ENCODE measurements around the gene OR10J1.
"Not testable (repeated sequence)": the region's sequence is repeated elsewhere in the genome, so short reads cannot be mapped to it uniquely, and the experiment has no call there.

Gene OR10J1

GRCh38 chr1:159443066-159443750, 3.7 kb downstream of the OR10J1 start:
- Histone ChIP-seq H3K27ac (ENCODE audit: low read depth, low read length) (no peak overlapping the region), H3K4me2 (ENCODE audit: low read length) (no peak overlapping the region), H3K4me3 (ENCODE audit: low read length) (no peak overlapping the region), H3K79me1 (ENCODE audit: low read length) (no peaks in the 10 kb centered on the region), H4K5ac (ENCODE audit: low read length) (no peak overlapping the region), H3K79me2 (ENCODE audit: control insufficient read depth, insufficient read depth, low read length) (no peaks in the 10 kb centered on the region), H2BK5ac (ENCODE audit: low read length) (no peak overlapping the region), H2BK120ac (ENCODE audit: low read depth, low read length) (no peak overlapping the region), H3K4me1 (ENCODE audit: control insufficient read depth, low read depth, low read length) (no peaks in the 10 kb centered on the region), H2BK15ac (replicated peaks; ENCODE audit: low read depth) (no peak overlapping the region), H3K36me3 (ENCODE audit: control insufficient read depth, insufficient read depth, low read length) (no peaks in the 10 kb centered on the region), H3K56ac (ENCODE audit: low read length) (no peak overlapping the region), H3K4ac (ENCODE audit: low read depth, low read length) (no peak overlapping the region), H3K23ac (ENCODE audit: low read length) (no peak overlapping the region), H3K9ac (ENCODE audit: low read length) (no peak overlapping the region), H3K18ac (ENCODE audit: low read length) (no peak overlapping the region), H4K8ac (ENCODE audit: low read depth, low read length) (no peak overlapping the region), H3K27me3 (ENCODE audit: insufficient read depth, low read length, poor library complexity) (no peaks in the 10 kb centered on the region), H2AK5ac (ENCODE audit: low read length) (no peak overlapping the region)
- WGBS (ENCODE audit: extremely low coverage, insufficient coverage, low lambda C conversion rate): no CpG with 5 or more reads among the region's 4 CpGs
- no peak for DNase-seq

- Histone ChIP-seq H3K18ac (ENCODE audit: low read length) (no peak overlapping the region), H2BK5ac (ENCODE audit: low read length) (no peak overlapping the region), H3K79me2 (ENCODE audit: control insufficient read depth, insufficient read depth, low read length) (no peaks in the 10 kb centered on the region), H3K23ac (ENCODE audit: low read length) (no peak overlapping the region), H3K4me2 (ENCODE audit: low read length) (no peak overlapping the region), H3K4me3 (ENCODE audit: low read length) (no peak overlapping the region), H3K4me1 (ENCODE audit: control insufficient read depth, low read depth, low read length) (no peaks in the 10 kb centered on the region), H2AK5ac (ENCODE audit: low read length) (no peak overlapping the region), H2BK15ac (replicated peaks; ENCODE audit: low read depth) (no peak overlapping the region), H4K8ac (ENCODE audit: low read depth, low read length) (no peak overlapping the region), H2BK120ac (ENCODE audit: low read depth, low read length) (no peak overlapping the region), H3K9ac (ENCODE audit: low read length) (no peak overlapping the region), H3K36me3 (ENCODE audit: control insufficient read depth, insufficient read depth, low read length) (no peaks in the 10 kb centered on the region), H3K27ac (ENCODE audit: low read depth, low read length) (no peak overlapping the region), H3K27me3 (ENCODE audit: insufficient read depth, low read length, poor library complexity) (no peaks in the 10 kb centered on the region), H3K4ac (ENCODE audit: low read depth, low read length) (no peak overlapping the region), H3K79me1 (ENCODE audit: low read length) (no peaks in the 10 kb centered on the region), H3K56ac (ENCODE audit: low read length) (no peak overlapping the region), H4K5ac (ENCODE audit: low read length) (no peak overlapping the region)
- no peak for DNase-seq
These were observed 5.0 kb downstream of the OR10J1 start for GRCh38 chr1:159444511-159444910.

GRCh38 chr1:159448181-159448580, 8.7 kb downstream of the OR10J1 start:
- Histone ChIP-seq H3K27ac (ENCODE audit: low read depth, low read length) (no peak overlapping the region), H2BK15ac (replicated peaks; ENCODE audit: low read depth) (no peak overlapping the region), H2BK5ac (ENCODE audit: low read length) (no peak overlapping the region), H3K23ac (ENCODE audit: low read length) (no peak overlapping the region), H3K9ac (ENCODE audit: low read length) (no peak overlapping the region), H2BK120ac (ENCODE audit: low read depth, low read length) (no peak overlapping the region), H3K4me2 (ENCODE audit: low read length) (no peak overlapping the region), H3K18ac (ENCODE audit: low read length) (no peak overlapping the region), H3K4ac (ENCODE audit: low read depth, low read length) (no peak overlapping the region), H3K4me3 (ENCODE audit: low read length) (no peak overlapping the region), H4K5ac (ENCODE audit: low read length) (no peak overlapping the region), H3K56ac (ENCODE audit: low read length) (no peak overlapping the region), H3K36me3 (ENCODE audit: control insufficient read depth, insufficient read depth, low read length) (no peaks in the 10 kb centered on the region), H2AK5ac (ENCODE audit: low read length) (no peak overlapping the region), H3K79me2 (ENCODE audit: control insufficient read depth, insufficient read depth, low read length) (no peaks in the 10 kb centered on the region), H3K27me3 (ENCODE audit: insufficient read depth, low read length, poor library complexity) (no peaks in the 10 kb centered on the region), H4K8ac (ENCODE audit: low read depth, low read length) (no peak overlapping the region), H3K79me1 (ENCODE audit: low read length) (no peaks in the 10 kb centered on the region), H3K4me1 (ENCODE audit: control insufficient read depth, low read depth, low read length) (no peaks in the 10 kb centered on the region)
- WGBS (ENCODE audit: extremely low coverage, insufficient coverage, low lambda C conversion rate): no CpG with 5 or more reads among the region's 1 CpG
- no peak for DNase-seq

- DNase-seq; H3K27ac ChIP-seq (ENCODE audit: low read depth, low read length); H3K4ac ChIP-seq (ENCODE audit: low read depth, low read length); H3K4me1 ChIP-seq (ENCODE audit: control insufficient read depth, low read depth, low read length); H4K8ac ChIP-seq (ENCODE audit: low read depth, low read length); H3K36me3 ChIP-seq (ENCODE audit: control insufficient read depth, insufficient read depth, low read length); H2BK120ac ChIP-seq (ENCODE audit: low read depth, low read length); H3K27me3 ChIP-seq (ENCODE audit: insufficient read depth, low read length, poor library complexity); H3K9ac ChIP-seq (ENCODE audit: low read length); H3K4me2 ChIP-seq (ENCODE audit: low read length); H3K79me2 ChIP-seq (ENCODE audit: control insufficient read depth, insufficient read depth, low read length); H2BK15ac ChIP-seq (replicated peaks; ENCODE audit: low read depth); H2BK5ac ChIP-seq (ENCODE audit: low read length); H3K4me3 ChIP-seq (ENCODE audit: low read length); H3K56ac ChIP-seq (ENCODE audit: low read length); H4K5ac ChIP-seq (ENCODE audit: low read length); H3K18ac ChIP-seq (ENCODE audit: low read length); H3K79me1 ChIP-seq (ENCODE audit: low read length); H2AK5ac ChIP-seq (ENCODE audit: low read length); H3K23ac ChIP-seq (ENCODE audit: low read length): not testable (repeated sequence)
- no CpG with 5 or more reads among the region's 23 CpGs for WGBS (ENCODE audit: extremely low coverage, insufficient coverage, low lambda C conversion rate)
These were observed 10.1 kb downstream of the OR10J1 start for GRCh38 chr1:159449605-159450004.

- DNase-seq: no peak
- Histone ChIP-seq H3K56ac (ENCODE audit: low read length) (no peak overlapping the region), H4K5ac (ENCODE audit: low read length) (no peak overlapping the region), H3K18ac (ENCODE audit: low read length) (no peak overlapping the region), H3K27me3 (ENCODE audit: insufficient read depth, low read length, poor library complexity) (no peaks in the 10 kb centered on the region), H3K79me2 (ENCODE audit: control insufficient read depth, insufficient read depth, low read length) (no peaks in the 10 kb centered on the region), H3K36me3 (ENCODE audit: control insufficient read depth, insufficient read depth, low read length) (no peaks in the 10 kb centered on the region), H3K4me1 (ENCODE audit: control insufficient read depth, low read depth, low read length) (no peaks in the 10 kb centered on the region), H3K27ac (ENCODE audit: low read depth, low read length) (no peak overlapping the region), H3K4ac (ENCODE audit: low read depth, low read length) (no peak overlapping the region), H2BK120ac (ENCODE audit: low read depth, low read length) (no peak overlapping the region), H3K4me2 (ENCODE audit: low read length) (no peak overlapping the region), H3K9ac (ENCODE audit: low read length) (no peak overlapping the region), H3K79me1 (ENCODE audit: low read length) (no peaks in the 10 kb centered on the region), H2BK5ac (ENCODE audit: low read length) (no peak overlapping the region), H3K23ac (ENCODE audit: low read length) (no peak overlapping the region), H2BK15ac (replicated peaks; ENCODE audit: low read depth) (no peak overlapping the region), H4K8ac (ENCODE audit: low read depth, low read length) (no peak overlapping the region), H3K4me3 (ENCODE audit: low read length) (no peak overlapping the region), H2AK5ac (ENCODE audit: low read length) (no peak overlapping the region)
- WGBS (ENCODE audit: extremely low coverage, insufficient coverage, low lambda C conversion rate): no CpG with 5 or more reads among the region's 2 CpGs
These were observed 20.0 kb downstream of the OR10J1 start for GRCh38 chr1:159459551-159459950.

GRCh38 chr1:159465191-159465603, 25.7 kb downstream of the OR10J1 start:
- Histone ChIP-seq H2BK15ac (replicated peaks; ENCODE audit: low read depth) (no peak overlapping the region), H3K27me3 (ENCODE audit: insufficient read depth, low read length, poor library complexity) (no peaks in the 10 kb centered on the region), H2BK120ac (ENCODE audit: low read depth, low read length) (no peak overlapping the region), H3K27ac (ENCODE audit: low read depth, low read length) (no peak overlapping the region), H3K4me2 (ENCODE audit: low read length) (no peak overlapping the region), H3K18ac (ENCODE audit: low read length) (no peak overlapping the region), H4K5ac (ENCODE audit: low read length) (no peak overlapping the region), H3K9ac (ENCODE audit: low read length) (no peak overlapping the region), H2BK5ac (ENCODE audit: low read length) (no peak overlapping the region), H3K79me1 (ENCODE audit: low read length) (no peaks in the 10 kb centered on the region), H3K79me2 (ENCODE audit: control insufficient read depth, insufficient read depth, low read length) (no peaks in the 10 kb centered on the region), H3K36me3 (ENCODE audit: control insufficient read depth, insufficient read depth, low read length) (no peaks in the 10 kb centered on the region), H3K4ac (ENCODE audit: low read depth, low read length) (no peak overlapping the region), H2AK5ac (ENCODE audit: low read length) (no peak overlapping the region), H3K56ac (ENCODE audit: low read length) (no peak overlapping the region), H3K4me3 (ENCODE audit: low read length) (no peak overlapping the region), H3K4me1 (ENCODE audit: control insufficient read depth, low read depth, low read length) (no peaks in the 10 kb centered on the region), H3K23ac (ENCODE audit: low read length) (no peak overlapping the region), H4K8ac (ENCODE audit: low read depth, low read length) (no peak overlapping the region)
- WGBS (ENCODE audit: extremely low coverage, insufficient coverage, low lambda C conversion rate): no CpG with 5 or more reads among the region's 3 CpGs
- no peak for DNase-seq

All from mesendoderm (in vitro differentiated cells).